ENCODE measurements around the gene PIM2.

Gene PIM2

GRCh38 chrX:48927736-48928382, 9.0 kb upstream of the PIM2 start:
- H3K4me3 ChIP-seq (ENCODE audit: low read depth, low read length), result no peak overlapping the region
- DNase-seq, result no peak
- TF ChIP-seq CTCF (IDR thresholded peaks at IDR 0.05; ENCODE audit: low read depth, low read length), result no peak
- no peaks in the 10 kb centered on the region for H3K9me3 ChIP-seq
- no peaks in the 10 kb centered on the region for H3K27me3 ChIP-seq
- no peaks in the 10 kb centered on the region; the same call in 1 of the 2 replicates for H3K36me3 ChIP-seq
- H3K4me1 ChIP-seq, result no peaks in the 10 kb centered on the region

- Histone ChIP-seq H3K9me3 (no peaks in the 10 kb centered on the region), H3K4me1 (no peaks in the 10 kb centered on the region), H3K36me3 (no peaks in the 10 kb centered on the region; the same call in 1 of the 2 replicates), H3K27me3 (no peaks in the 10 kb centered on the region), H3K4me3 (ENCODE audit: low read depth, low read length) (no peak overlapping the region)
- no peak for TF ChIP-seq CTCF (IDR thresholded peaks at IDR 0.05; ENCODE audit: low read depth, low read length)
- no peak for DNase-seq
Observed at GRCh38 chrX:48927123-48927522, 8.3 kb upstream of the PIM2 start.

- no peak for DNase-seq
- Histone ChIP-seq H3K36me3 (no peaks in the 10 kb centered on the region; the same call in 1 of the 2 replicates), H3K27me3 (no peaks in the 10 kb centered on the region), H3K9me3 (no peaks in the 10 kb centered on the region), H3K4me3 (ENCODE audit: low read depth, low read length) (no peak overlapping the region), H3K4me1 (no peaks in the 10 kb centered on the region)
- TF ChIP-seq CTCF (IDR thresholded peaks at IDR 0.05; ENCODE audit: low read depth, low read length), result no peak
Observed at GRCh38 chrX:48924270-48924669, 5.4 kb upstream of the PIM2 start.

GRCh38 chrX:48923771-48924170, 4.9 kb upstream of the PIM2 start:
- Histone ChIP-seq H3K36me3 (no peaks in the 10 kb centered on the region; the same call in 1 of the 2 replicates), H3K27me3 (no peaks in the 10 kb centered on the region), H3K4me1 (no peaks in the 10 kb centered on the region), H3K9me3 (no peaks in the 10 kb centered on the region), H3K4me3 (ENCODE audit: low read depth, low read length) (no peak overlapping the region)
- DNase-seq, result no peak
- no peak for TF ChIP-seq CTCF (IDR thresholded peaks at IDR 0.05; ENCODE audit: low read depth, low read length)

- Histone ChIP-seq H3K27me3 (no peaks in the 10 kb centered on the region), H3K36me3 (no peaks in the 10 kb centered on the region; the same call in 1 of the 2 replicates), H3K4me1 (no peaks in the 10 kb centered on the region), H3K9me3 (no peaks in the 10 kb centered on the region), H3K4me3 (ENCODE audit: low read depth, low read length) (no peak overlapping the region)
- no peak for TF ChIP-seq CTCF (IDR thresholded peaks at IDR 0.05; ENCODE audit: low read depth, low read length)
- DNase-seq, result no peak
Observed at GRCh38 chrX:48920718-48921104, 1.9 kb upstream of the PIM2 start.

GRCh38 chrX:48919947-48920717, 1.3 kb upstream of the PIM2 start:
- no peaks in the 10 kb centered on the region; the same call in 1 of the 2 replicates for H3K36me3 ChIP-seq
- no peaks in the 10 kb centered on the region for H3K27me3 ChIP-seq
- H3K4me3 ChIP-seq (ENCODE audit: low read depth, low read length), result no peak overlapping the region
- no peak for DNase-seq
- TF ChIP-seq CTCF (IDR thresholded peaks at IDR 0.05; ENCODE audit: low read depth, low read length), result no peak
- no peaks in the 10 kb centered on the region for H3K4me1 ChIP-seq
- H3K9me3 ChIP-seq, result no peaks in the 10 kb centered on the region
